ENCODE results near the gene CBX6. TPM values are rescaled to one million over a fixed set of nuclear protein-coding genes. Genes with fewer than 3 reads are reported as not detected.

The CBX6 gene
- total RNA-seq, 1 experiment from 2014 or later: 90.0 TPM

GRCh38 chr22:38868886-38869381, 3.1 kb downstream of the CBX6 start:
- ATAC-seq (peak; percentile 67), DNase-seq (ENCODE audit: low read depth, low spot score) (peak; percentile 40)
- peak overlapping the region; percentile 18; the same call in 1 of the 2 replicates for H3K4me2 ChIP-seq (ENCODE audit: low read length)
- no peaks in the 10 kb centered on the region for H4K20me1 ChIP-seq (ENCODE audit: insufficient read depth)
- H3K9ac ChIP-seq (ENCODE audit: low read length): peak overlapping the region; percentile 37; the same call in 1 of the 2 replicates
- peaks cover 11 to 41% of the 10 kb centered on the region in 2 experiments for H3K4me1 ChIP-seq (ENCODE audit: control insufficient read depth in 1 of 2, insufficient read depth in 2 of 2, low read length in 2 of 2)
- no peak overlapping the region for H3K4me3 ChIP-seq (replicated peaks in 1 of 2; ENCODE audit: low read depth in 1 of 2, low read length in 2 of 2)
- POLR2A ChIA-PET: interaction anchor here (0.7 to 2.1 kb wide), 4 partner anchors 15 to 445 kb away, joined by 3 to 5 read pairs (median 4); no protein-coding TSS in a partner anchor
- no peaks in the 10 kb centered on the region for H3K9me2 ChIP-seq (ENCODE audit: insufficient read depth)
- CTCF ChIA-PET: interaction anchor here (0.8 to 3.1 kb wide), 8 partner anchors 11 to 253 kb away, joined by 3 to 58 read pairs (median 5); partner anchors contain the start of gene NPTXR
- H3K36me3 ChIP-seq (ENCODE audit: control insufficient read depth in 1 of 2, insufficient read depth in 2 of 2, low read length in 2 of 2): peaks cover 20 to 36% of the 10 kb centered on the region in 2 experiments
- intact Hi-C loops (cut with micrococcal nuclease): no loop called here
- no peaks in the 10 kb centered on the region for H3K27me3 ChIP-seq (ENCODE audit: insufficient read depth, low read length)
- BruUV-seq (replicated peaks): no TSS peak
- TF ChIP-seq ZFX (IDR thresholded peaks at IDR 0.05) (no peak), SIN3A (IDR thresholded peaks at IDR 0.05; ENCODE audit: low read depth) (no peak), RAD21 (IDR thresholded peaks at IDR 0.05; ENCODE audit: low read depth) (peak; percentile 67), CTCF (IDR thresholded peaks at IDR 0.05 in 2 of 3, conservative IDR thresholded peaks at IDR 0.05 in 1 of 3; ENCODE audit: borderline replicate concordance in 1 of 3, insufficient read depth in 1 of 3, low read depth in 2 of 3, low read length in 2 of 3) (peak; percentile 73 to 96 (median 93)), EGR1 (IDR thresholded peaks at IDR 0.05; ENCODE audit: low read depth) (no peak), POLR2AphosphoS5 (IDR thresholded peaks at IDR 0.05; ENCODE audit: low read depth, low read length) (peak; percentile 28; the same call in 1 of the 2 replicates), POLR2A (IDR thresholded peaks at IDR 0.05; ENCODE audit: borderline replicate concordance, extremely low read depth, insufficient read depth, insufficient read length) (no peak)
- peaks cover 55% of the 10 kb centered on the region for H3K79me2 ChIP-seq (ENCODE audit: insufficient read depth, low read length)
- H3K9me3 ChIP-seq (ENCODE audit: control insufficient read depth in 1 of 2, insufficient read depth in 1 of 2, low read depth in 1 of 2, low read length in 2 of 2): no peaks in the 10 kb centered on the region
- RAD21 ChIA-PET (ENCODE audit: low non-redundant PET in 1 of 2, low total read pairs in 2 of 2, uncharacterized antibody in 2 of 2, unreplicated experiment in 2 of 2): interaction anchor here (1.0 to 1.1 kb wide), 2 partner anchors 59 to 100 kb away, joined by 3 to 5 read pairs; no protein-coding TSS in a partner anchor
- peak overlapping the region; percentile 27; the same call in 1 of the 2 replicates for H3K27ac ChIP-seq (ENCODE audit: low read depth, low read length)
- no peak overlapping the region for H2AFZ ChIP-seq (ENCODE audit: low read depth, low read length, poor library complexity, severe bottlenecking)

All from HCT116 (cell line).